ENCODE results near the gene TLNRD1.
"Not testable (repeated sequence)": the region's sequence is repeated elsewhere in the genome, so short reads cannot be mapped to it uniquely, and the experiment has no call there.

Gene TLNRD1

GRCh38 chr15:81000624-81001151 lies at the start of gene TLNRD1:
TLNRD1 (plus strand) TSS chr15:81000923; CDS start chr15:81002272, 1,349 bp downstream.
- DNase-seq, result peak; percentile 76

GRCh38 chr15:80951941-80952340 lies 48.8 kb upstream of the TLNRD1 start:
- DNase-seq, result no peak

- DNase-seq, result no peak
Measured at GRCh38 chr15:80953001-80953952, 47.4 kb upstream of the TLNRD1 start.

- DNase-seq, result no peak
Measured at GRCh38 chr15:80953953-80954778, 46.6 kb upstream of the TLNRD1 start.

GRCh38 chr15:80955571-80956452 lies 44.9 kb upstream of the TLNRD1 start:
- not testable (repeated sequence) for DNase-seq

GRCh38 chr15:80957556-80957955 lies 43.2 kb upstream of the TLNRD1 start:
- DNase-seq, result no peak

GRCh38 chr15:80957976-80958375 lies 42.7 kb upstream of the TLNRD1 start:
- no peak for DNase-seq

- no peak for DNase-seq
Measured at GRCh38 chr15:80958818-80959495, 41.8 kb upstream of the TLNRD1 start.

GRCh38 chr15:80965454-80965853 lies 35.3 kb upstream of the TLNRD1 start:
- not testable (repeated sequence) for DNase-seq

GRCh38 chr15:80966431-80967197 lies 34.1 kb upstream of the TLNRD1 start:
- DNase-seq, result no peak

GRCh38 chr15:80967451-80967850 lies 33.3 kb upstream of the TLNRD1 start:
- DNase-seq, result no peak

GRCh38 chr15:80967991-80968510 lies 32.7 kb upstream of the TLNRD1 start:
- no peak for DNase-seq

GRCh38 chr15:80969316-80969715 lies 31.4 kb upstream of the TLNRD1 start:
- DNase-seq, result no peak

GRCh38 chr15:80970018-80970657 lies 30.6 kb upstream of the TLNRD1 start:
- no peak for DNase-seq

GRCh38 chr15:80970658-80971057 lies 30.1 kb upstream of the TLNRD1 start:
- no peak for DNase-seq

- no peak for DNase-seq
Measured at GRCh38 chr15:80971143-80971542, 29.6 kb upstream of the TLNRD1 start.

GRCh38 chr15:80972276-80972675 lies 28.4 kb upstream of the TLNRD1 start:
- DNase-seq, result no peak

- no peak for DNase-seq
Measured at GRCh38 chr15:80974914-80975313, 25.8 kb upstream of the TLNRD1 start.

GRCh38 chr15:80976851-80977250 lies 23.9 kb upstream of the TLNRD1 start:
- no peak for DNase-seq

- peak; percentile 49 for DNase-seq
Measured at GRCh38 chr15:80977627-80978036, 23.1 kb upstream of the TLNRD1 start.
